Transverse colon (tissue), 3 donors: ENCODE measurements around the gene GIPR.

Experiments
- CTCF ChIP-seq, 5 experiments: fragments of 200-600 bp in 3 of 5; fragments of 450-650 bp in 2 of 5; sonication (generic) in 3 of 5; IDR thresholded peaks; 1 replicate in 2 of 5; 2 replicates in 3 of 5; pipeline ENCODE4 v1.5.1; 2016 to 2017; ENCODE audit warnings: antibody characterized with exemption in 5 of 5, inconsistent platforms in 3 of 5, mild to moderate bottlenecking in 2 of 5, moderate library complexity in 1 of 5
- EP300 ChIP-seq: sonication (generic); formaldehyde crosslinking; IDR thresholded peaks from one replicate; pipeline ENCODE4 v1.6.1; 2017; ENCODE audit warnings: antibody characterized with exemption, low read depth

- TF ChIP-seq CTCF (IDR thresholded peaks at IDR 0.05) (no peak), EP300 (no peak)
Measured at GRCh38 chr19:45670670-45671453, 2.8 kb downstream of the GIPR start.
